Measurements from ENCODE around the gene MFAP3L.

MFAP3L gene

DNA sequence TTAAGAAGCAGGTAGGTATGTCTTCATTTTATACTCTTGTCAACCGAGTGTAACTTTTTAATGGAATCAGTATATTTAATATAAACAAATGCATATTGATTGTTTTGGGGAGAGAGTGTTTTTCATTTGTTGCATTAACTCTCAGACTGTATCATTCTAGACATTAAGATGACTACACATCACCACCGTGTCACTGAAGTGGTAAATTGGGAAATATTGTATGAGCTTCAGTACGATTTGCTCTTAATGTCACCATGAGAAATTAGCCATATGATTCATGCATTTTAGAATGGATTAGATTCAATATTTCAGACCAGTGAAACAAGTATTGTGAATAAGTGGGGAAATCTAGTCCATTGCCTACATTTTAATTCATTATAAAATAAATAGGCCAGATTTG lies 9.7 kb upstream of the MFAP3L start:
- Mint-ChIP-seq H3K36me3 (ENCODE audit: low read depth) (no peaks in the 10 kb centered on the region), H3K4me1 (no peaks in the 10 kb centered on the region), H3K27me3 (peaks cover 5% of the 10 kb centered on the region), H3K4me3 (no peak overlapping the region), H3K9me3 (no peaks in the 10 kb centered on the region), H3K27ac (no peak overlapping the region)
- DNase-seq (no peak), ATAC-seq (no peak)

DNA sequence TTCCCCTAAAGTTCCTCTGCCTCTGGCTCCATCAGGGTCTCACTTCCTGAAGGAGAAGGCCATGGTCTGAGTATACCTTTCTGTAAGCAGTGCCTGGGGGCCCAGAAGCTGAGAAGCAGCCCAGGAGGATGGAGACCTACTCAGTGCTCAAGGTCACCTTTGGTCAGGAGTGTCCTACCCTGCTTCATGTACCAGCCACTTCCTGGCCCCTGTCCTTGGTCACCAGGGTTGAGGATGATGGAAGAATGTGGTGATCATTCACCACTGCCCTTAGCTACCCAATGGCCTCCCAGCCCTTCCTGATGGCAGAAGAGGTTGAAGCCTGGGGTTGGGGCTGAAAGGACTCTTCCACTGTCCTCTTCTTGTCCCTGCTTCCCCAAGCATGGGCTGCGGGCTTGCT lies 9.0 kb upstream of the MFAP3L start:
- ATAC-seq = no peak
- Mint-ChIP-seq H3K9me3 (no peaks in the 10 kb centered on the region), H3K4me3 (no peak overlapping the region), H3K36me3 (ENCODE audit: low read depth) (no peaks in the 10 kb centered on the region), H3K4me1 (no peaks in the 10 kb centered on the region), H3K27me3 (peaks cover 5% of the 10 kb centered on the region), H3K27ac (no peak overlapping the region)
- no peak for DNase-seq

DNA sequence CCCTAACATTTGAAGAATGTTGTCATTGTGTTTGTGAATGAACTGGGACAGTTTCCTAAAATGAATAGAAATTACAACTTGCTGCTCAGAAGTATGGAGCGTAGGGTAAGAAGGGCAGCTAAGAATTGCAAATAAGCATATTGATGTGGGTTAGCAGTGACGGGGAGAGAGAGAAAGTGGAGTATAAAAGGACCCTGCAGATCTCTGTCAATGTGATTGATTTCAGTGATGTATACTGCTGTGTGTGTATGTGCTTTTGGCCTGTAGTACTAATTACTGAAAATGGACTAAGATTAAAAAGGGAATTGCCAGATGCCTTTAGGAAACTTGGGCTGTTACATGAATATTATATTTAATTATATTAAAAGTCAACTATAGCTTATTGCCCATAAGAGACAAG lies 7.8 kb upstream of the MFAP3L start:
- Mint-ChIP-seq H3K36me3 (ENCODE audit: low read depth) (no peaks in the 10 kb centered on the region), H3K9me3 (no peaks in the 10 kb centered on the region), H3K4me3 (no peak overlapping the region), H3K27ac (no peak overlapping the region), H3K4me1 (no peaks in the 10 kb centered on the region), H3K27me3 (peaks cover 12% of the 10 kb centered on the region)
- ATAC-seq (no peak), DNase-seq (no peak)

DNA sequence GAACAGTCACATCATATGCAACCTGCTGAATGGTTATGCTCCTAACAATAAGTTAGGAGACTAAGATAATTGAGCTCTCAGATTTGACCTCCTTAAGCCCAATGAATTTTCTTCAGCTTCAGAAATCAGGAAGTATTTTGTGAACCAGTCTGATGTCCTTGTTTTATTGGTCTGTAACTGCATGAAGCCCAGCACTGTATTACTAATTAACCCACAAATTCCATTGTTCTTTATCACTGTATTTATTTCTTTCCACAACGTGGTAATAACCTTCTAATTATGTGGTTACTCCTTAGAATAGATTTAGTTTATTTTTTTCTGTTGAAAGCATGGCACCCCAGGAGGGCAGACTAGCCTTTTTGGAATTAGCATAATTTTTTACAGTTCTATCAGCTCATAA lies 3.9 kb upstream of the MFAP3L start:
- H3K9me3 Mint-ChIP-seq = peaks cover 5% of the 10 kb centered on the region
- no peak overlapping the region for H3K27ac Mint-ChIP-seq
- no peak overlapping the region for H3K4me3 Mint-ChIP-seq
- ATAC-seq = no peak
- no peak for DNase-seq
- H3K27me3 Mint-ChIP-seq = peaks cover 34% of the 10 kb centered on the region
- H3K36me3 Mint-ChIP-seq (ENCODE audit: low read depth) = peaks cover 2% of the 10 kb centered on the region
- H3K4me1 Mint-ChIP-seq = peaks cover 13% of the 10 kb centered on the region

DNA sequence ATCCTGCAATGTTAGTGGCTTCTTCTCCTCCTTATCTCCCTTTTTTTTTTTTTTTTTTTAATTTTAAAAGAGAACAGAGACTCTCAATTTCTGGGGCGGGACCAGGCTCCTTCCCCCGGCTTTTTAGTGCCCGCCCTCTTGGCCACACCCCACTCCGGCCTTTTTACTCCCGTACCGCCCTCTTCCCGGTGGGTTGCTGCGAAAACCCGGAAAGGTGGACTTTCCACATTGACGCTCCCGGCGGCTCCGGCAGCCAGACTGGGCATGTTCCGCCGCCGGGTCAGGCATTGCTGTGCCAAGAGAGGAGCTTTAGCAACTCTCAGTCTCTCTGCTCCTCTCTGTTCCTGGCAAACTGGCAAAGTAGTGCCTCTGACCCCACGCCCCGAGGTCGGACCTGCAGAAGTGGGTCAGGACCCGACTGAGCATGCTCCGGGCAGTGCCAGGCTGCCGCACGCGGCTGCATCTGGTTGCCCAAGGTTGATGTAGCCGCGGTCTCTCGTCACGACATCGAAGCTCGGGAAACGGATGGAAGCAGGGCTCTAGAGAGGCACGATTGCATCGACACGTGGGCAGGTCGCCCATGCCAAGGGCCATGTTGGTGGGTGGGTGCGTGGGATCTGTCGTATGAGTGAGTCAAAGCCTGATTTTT lies 1.1 kb upstream of the MFAP3L start:
- DNase-seq = peak; percentile 93
- Mint-ChIP-seq H3K27me3 (peaks cover 37% of the 10 kb centered on the region), H3K36me3 (ENCODE audit: low read depth) (peaks cover 2% of the 10 kb centered on the region), H3K9me3 (peaks cover 5% of the 10 kb centered on the region), H3K27ac (peak overlapping the region; percentile 86), H3K4me3 (peak overlapping the region; percentile 84), H3K4me1 (peaks cover 13% of the 10 kb centered on the region)
- ATAC-seq = peak; percentile 58

DNA sequence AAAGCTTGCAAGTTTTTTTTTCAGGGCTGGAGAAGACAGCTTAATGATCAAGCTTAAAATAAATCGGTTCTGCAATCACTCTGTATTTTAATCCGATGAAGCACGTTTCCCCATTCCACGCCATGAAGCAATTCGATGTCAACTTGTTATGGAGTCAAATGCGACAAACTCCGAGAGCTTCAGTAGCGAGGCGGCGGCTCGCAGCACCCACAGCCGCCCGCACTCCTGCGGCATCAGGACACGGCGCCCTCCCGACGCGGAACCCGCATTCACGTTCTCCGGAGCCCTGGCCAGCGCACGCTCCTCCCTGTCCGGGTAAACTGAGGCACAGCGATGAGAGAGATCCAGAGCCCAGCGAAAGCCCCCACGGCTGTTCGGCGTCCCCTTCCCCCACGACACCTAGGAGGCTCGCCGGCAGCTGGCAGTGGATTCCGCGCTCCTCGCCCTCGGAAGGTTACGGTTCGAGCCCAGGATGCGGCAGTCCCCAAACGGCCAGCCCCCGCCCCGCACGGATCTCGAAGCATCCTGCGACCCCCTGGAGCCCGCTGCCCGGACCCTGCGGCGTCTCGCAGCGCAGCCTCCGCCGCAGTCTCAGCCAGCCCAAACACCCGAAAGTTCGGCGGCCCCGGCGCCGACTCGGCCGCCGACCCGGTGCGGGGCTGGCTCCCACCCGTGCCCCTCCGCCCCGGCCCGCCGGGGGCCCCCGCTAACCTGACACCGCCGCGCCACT lies 507 bp downstream of the MFAP3L start:
- peaks cover 31% of the 10 kb centered on the region for H3K27me3 Mint-ChIP-seq

DNA sequence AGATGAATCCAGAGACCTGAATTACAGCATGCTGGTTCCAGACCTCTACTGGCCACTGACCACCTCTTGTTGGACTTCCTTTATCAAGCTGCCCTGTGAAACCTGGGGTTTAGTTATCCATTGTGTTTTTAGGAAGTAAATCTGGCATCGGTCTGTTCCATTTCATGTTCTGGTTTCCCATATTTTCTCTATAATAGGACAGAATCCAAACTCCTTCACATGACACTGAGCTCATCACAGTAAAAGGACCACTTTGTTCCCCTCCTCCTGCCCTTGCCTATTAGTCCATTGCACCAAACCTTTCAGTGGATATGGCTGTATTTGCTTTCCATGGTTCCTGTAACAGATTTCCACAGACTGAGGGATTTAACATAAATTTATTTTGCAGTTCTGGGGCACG lies 4.0 kb downstream of the MFAP3L start:
- Mint-ChIP-seq H3K4me3 (no peak overlapping the region), H3K36me3 (ENCODE audit: low read depth) (no peaks in the 10 kb centered on the region), H3K4me1 (peaks cover 4% of the 10 kb centered on the region), H3K27ac (no peak overlapping the region), H3K27me3 (peaks cover 10% of the 10 kb centered on the region), H3K9me3 (no peaks in the 10 kb centered on the region)
- DNase-seq = no peak
- no peak for ATAC-seq

More for the DNA sequence above, 507 bp downstream of the MFAP3L start:
- Mint-ChIP-seq H3K9me3 (peaks cover 5% of the 10 kb centered on the region), H3K4me1 (peaks cover 13% of the 10 kb centered on the region), H3K4me3 (peak overlapping the region; percentile 72), H3K36me3 (ENCODE audit: low read depth) (peaks cover 2% of the 10 kb centered on the region), H3K27ac (no peak overlapping the region)
- ATAC-seq (no peak), DNase-seq (peak; percentile 4)

DNA sequence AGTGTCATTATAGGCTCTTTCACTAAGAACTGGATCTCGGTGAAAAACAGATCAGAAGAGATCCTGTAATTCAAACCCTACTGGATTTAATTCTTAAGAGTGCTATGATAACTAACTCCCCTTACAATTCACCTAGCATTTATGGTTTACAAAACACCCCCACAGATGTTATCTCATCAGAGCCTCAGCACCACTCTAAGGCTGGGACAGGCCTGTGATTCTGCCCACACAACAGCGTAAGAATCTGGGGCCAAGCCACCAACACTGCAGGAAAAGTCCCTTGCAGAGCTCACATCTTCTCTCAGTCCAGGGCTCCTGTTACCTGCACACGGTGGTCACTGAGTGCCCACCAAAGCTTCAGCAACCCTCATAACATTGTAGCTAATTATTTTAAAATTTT lies 8.9 kb downstream of the MFAP3L start:
- no peak for ATAC-seq
- Mint-ChIP-seq H3K27ac (no peak overlapping the region), H3K9me3 (no peaks in the 10 kb centered on the region), H3K27me3 (no peaks in the 10 kb centered on the region), H3K4me1 (no peaks in the 10 kb centered on the region), H3K4me3 (no peak overlapping the region), H3K36me3 (ENCODE audit: low read depth) (no peaks in the 10 kb centered on the region)
- no peak for DNase-seq

DNA sequence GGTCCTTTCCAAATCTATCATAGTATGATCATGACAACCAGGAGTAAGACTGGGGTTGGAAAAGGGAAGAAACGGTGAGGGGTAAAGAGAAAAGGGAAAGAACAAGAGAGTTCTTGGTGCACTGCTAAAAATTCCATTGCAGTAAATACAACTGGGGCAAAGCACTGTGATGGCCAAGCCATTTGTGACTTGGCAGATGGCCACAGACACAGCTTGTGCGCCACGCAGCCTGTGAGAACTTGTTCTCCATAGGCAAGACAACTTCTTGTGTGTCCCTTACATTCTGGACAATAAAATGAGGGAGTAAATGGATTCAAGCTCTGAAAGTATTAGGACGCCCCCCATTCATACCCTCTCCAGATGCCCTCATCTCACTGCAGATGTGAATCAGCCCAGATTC lies 10.9 kb downstream of the MFAP3L start:
- ATAC-seq (no peak), DNase-seq (no peak)
- H3K27ac Mint-ChIP-seq = no peak overlapping the region
- H3K9me3 Mint-ChIP-seq = no peaks in the 10 kb centered on the region
- no peak overlapping the region for H3K4me3 Mint-ChIP-seq
- no peaks in the 10 kb centered on the region for H3K4me1 Mint-ChIP-seq
- no peaks in the 10 kb centered on the region for H3K27me3 Mint-ChIP-seq
- H3K36me3 Mint-ChIP-seq (ENCODE audit: low read depth) = no peaks in the 10 kb centered on the region

DNA sequence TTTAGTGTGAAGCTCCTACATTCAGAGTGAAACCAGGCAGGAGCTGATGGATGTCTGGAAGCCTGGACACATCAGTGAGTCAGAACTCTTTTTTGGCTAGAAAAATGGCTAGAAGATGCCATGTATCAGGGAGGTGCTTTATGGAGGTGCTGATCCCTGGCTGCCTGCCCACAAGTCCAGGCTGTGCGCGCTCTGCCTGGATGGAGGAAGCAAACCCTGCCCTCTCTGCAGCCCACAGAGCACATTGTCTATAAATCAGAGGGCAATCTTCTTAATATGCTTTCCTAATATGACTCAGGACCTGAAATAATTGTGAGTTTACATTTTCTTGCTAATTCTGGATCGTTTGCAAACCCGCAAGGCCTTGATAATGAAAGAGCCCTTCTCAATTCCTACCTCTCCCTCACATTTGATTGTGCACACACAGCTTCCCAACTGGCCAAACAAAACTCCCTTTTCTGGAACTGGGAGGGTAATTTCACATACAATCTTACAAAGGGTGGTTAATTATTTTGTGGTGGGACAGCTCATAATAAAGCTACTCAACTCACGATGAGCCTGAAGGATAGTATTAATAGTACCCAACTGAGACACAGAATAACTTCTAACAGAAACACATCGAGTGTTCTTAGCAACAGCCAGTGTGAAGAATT lies 11.7 kb downstream of the MFAP3L start:
- H3K4me3 Mint-ChIP-seq = no peak overlapping the region
- DNase-seq (no peak), ATAC-seq (no peak)
- H3K27ac Mint-ChIP-seq = no peak overlapping the region
- H3K36me3 Mint-ChIP-seq (ENCODE audit: low read depth) = no peaks in the 10 kb centered on the region
- no peaks in the 10 kb centered on the region for H3K9me3 Mint-ChIP-seq
- H3K4me1 Mint-ChIP-seq = no peaks in the 10 kb centered on the region
- H3K27me3 Mint-ChIP-seq = no peaks in the 10 kb centered on the region

DNA sequence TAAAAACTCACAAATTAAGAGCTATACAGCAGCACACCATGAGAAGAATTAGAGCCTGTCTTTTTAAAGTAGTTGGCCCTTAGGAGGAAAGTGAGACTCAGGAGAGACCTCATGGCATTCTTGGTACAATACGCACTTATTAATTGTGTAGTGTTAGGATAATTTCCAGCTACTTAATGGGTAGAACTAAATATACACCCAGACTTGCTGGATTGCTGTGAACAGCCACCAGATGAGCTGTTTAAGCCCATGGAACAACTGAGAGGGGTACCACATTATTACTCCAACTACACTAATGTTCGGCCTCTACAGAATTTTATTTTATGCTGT lies 13.6 kb downstream of the MFAP3L start:
- peaks cover 2% of the 10 kb centered on the region for H3K4me1 Mint-ChIP-seq
- DNase-seq (no peak), ATAC-seq (no peak)
- no peak overlapping the region for H3K27ac Mint-ChIP-seq
- no peaks in the 10 kb centered on the region for H3K36me3 Mint-ChIP-seq (ENCODE audit: low read depth)
- H3K4me3 Mint-ChIP-seq = no peak overlapping the region
- no peaks in the 10 kb centered on the region for H3K27me3 Mint-ChIP-seq
- H3K9me3 Mint-ChIP-seq = no peaks in the 10 kb centered on the region

DNA sequence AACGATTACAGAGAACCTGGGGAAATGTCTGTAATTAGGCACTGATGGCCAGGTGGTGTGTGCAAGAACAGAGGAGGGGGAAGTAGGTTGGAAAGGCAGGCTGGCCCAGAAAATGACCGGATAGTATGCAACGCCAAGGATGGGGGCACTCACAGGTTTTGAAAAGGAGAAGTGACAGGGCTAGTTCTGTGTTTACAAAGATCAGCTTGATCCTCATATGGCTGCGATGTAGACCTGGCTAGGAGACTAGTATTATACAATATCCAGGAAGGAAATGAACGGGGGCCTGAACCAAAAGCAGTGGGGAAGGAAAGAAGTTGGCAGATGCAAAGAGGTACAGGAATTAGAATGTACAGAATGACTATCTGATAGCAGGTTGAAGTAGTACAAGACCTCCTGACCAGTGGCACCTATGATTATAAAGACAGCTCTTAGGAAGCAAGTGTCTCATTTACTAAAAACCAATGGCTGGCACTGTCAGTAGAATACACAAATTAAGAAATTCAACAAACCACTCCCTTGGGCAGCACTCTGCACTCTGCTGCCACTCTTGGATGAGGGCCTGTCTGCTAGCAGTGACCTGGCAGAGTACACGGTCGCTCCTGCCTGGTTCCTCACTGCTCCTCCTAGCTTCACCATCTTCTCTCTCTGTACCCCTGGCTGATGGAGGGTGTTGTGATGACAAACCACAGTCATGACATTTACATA lies 14.1 kb downstream of the MFAP3L start:
- no peak for DNase-seq
- Mint-ChIP-seq H3K27ac (no peak overlapping the region), H3K4me3 (no peak overlapping the region), H3K36me3 (ENCODE audit: low read depth) (no peaks in the 10 kb centered on the region), H3K9me3 (no peaks in the 10 kb centered on the region), H3K27me3 (no peaks in the 10 kb centered on the region), H3K4me1 (peaks cover 2% of the 10 kb centered on the region)
- ATAC-seq = no peak

DNA sequence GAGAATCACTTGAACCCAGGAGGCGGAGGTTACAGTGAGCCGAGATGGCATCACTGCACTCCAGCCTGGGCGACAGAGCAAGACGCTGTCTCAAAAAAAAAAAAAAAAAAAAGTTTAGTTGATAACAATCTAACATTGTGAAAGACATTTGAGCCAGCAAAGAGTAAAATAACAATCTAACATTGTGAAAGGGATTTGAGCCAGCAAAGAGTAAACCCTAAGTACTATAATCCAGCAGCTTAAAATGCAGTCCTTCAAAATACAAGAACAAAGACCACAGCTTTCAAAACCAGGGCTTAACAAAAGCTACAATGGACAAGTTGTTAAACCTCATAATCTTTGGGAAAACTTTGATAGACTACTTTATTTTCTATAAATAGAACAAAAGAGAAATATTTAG lies 16.9 kb downstream of the MFAP3L start:
- no peaks in the 10 kb centered on the region for H3K9me3 Mint-ChIP-seq
- H3K36me3 Mint-ChIP-seq (ENCODE audit: low read depth) = no peaks in the 10 kb centered on the region
- H3K4me1 Mint-ChIP-seq = peaks cover 2% of the 10 kb centered on the region
- H3K4me3 Mint-ChIP-seq = no peak overlapping the region
- H3K27me3 Mint-ChIP-seq = peaks cover 4% of the 10 kb centered on the region
- ATAC-seq (no peak), DNase-seq (no peak)
- no peak overlapping the region for H3K27ac Mint-ChIP-seq

DNA sequence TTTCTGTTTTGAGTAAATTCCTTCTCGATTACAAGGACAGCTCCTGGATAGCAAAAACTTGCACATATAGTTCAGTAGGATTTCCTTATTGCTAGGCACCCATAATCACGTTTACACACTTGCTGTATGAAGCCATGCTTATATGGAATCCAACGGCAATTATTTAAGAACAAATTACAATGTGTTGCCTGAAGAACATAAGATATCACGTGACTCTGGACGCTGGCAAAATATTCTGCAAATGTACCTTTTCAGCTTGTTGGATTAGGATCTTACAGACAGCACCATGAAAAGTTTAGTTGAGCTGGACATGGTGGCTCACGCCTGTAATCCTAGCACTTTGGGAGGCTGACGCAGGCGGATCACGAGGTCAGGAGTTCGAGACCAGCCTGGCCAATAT lies 17.4 kb downstream of the MFAP3L start:
- Mint-ChIP-seq H3K27ac (no peak overlapping the region), H3K4me1 (peaks cover 2% of the 10 kb centered on the region), H3K36me3 (ENCODE audit: low read depth) (no peaks in the 10 kb centered on the region), H3K4me3 (no peak overlapping the region), H3K9me3 (no peaks in the 10 kb centered on the region), H3K27me3 (peaks cover 4% of the 10 kb centered on the region)
- DNase-seq (no peak), ATAC-seq (no peak)

DNA sequence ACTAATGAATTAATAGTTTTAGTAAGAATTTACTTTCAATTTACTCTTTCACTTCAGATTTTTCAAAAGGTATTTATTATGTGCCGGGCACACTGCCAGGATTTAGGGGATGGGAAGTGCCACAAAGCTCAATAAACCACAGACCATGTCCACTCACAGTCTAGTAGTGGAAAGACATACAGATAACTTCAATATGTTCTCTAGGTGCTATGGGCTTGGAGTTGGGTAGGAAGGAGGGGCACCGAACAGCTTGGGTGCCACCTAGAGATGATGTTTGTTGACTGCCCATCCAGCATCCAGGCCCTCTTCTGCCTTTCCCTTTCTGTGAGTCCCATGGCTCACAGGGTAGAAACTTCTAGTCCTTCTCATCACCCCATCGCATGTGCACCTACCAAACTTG lies 17.8 kb downstream of the MFAP3L start:
- Mint-ChIP-seq H3K36me3 (ENCODE audit: low read depth) (no peaks in the 10 kb centered on the region), H3K4me1 (peaks cover 2% of the 10 kb centered on the region), H3K4me3 (peak overlapping the region; percentile 10), H3K27me3 (peaks cover 4% of the 10 kb centered on the region), H3K9me3 (no peaks in the 10 kb centered on the region), H3K27ac (no peak overlapping the region)
- no peak for DNase-seq
- peak; percentile 15 for ATAC-seq

Data from activated naive CD8-positive, alpha-beta T cell treated with anti-CD3 and anti-CD28 coated beads, Interleukin-2, amount 50 U/mL, for 24 hours (primary cell).